PFSK-1 (cell line): ENCODE data around the gene EVX1.

Source experiments
- FOXP2 ChIP-seq: optimal IDR thresholded peaks from 2 replicates; pipeline ENCODE3; 2011; ENCODE audit warnings: borderline replicate concordance, control low read depth, inconsistent platforms; ENCODE audit not compliant: insufficient read depth; ENCODE audit errors: extremely low read length, extremely low read depth
- POLR2AphosphoS5 ChIP-seq: IDR thresholded peaks from 2 replicates; pipeline ENCODE4 v1.6.1; 2012; ENCODE audit warnings: low read depth, mild to moderate bottlenecking, control low read depth, low read length, moderate library complexity
- SIN3A ChIP-seq: IDR thresholded peaks from 2 replicates; pipeline ENCODE4 v1.6.1; 2012; ENCODE audit warnings: mild to moderate bottlenecking, low read length, moderate library complexity, borderline replicate concordance; ENCODE audit not compliant: insufficient read depth
- TAF1 ChIP-seq: IDR thresholded peaks from 2 replicates; pipeline ENCODE4 v1.6.1; 2012; ENCODE audit warnings: low read length, control low read depth, borderline replicate concordance; ENCODE audit not compliant: insufficient read depth
- TF ChIP-seq, protein P1 (sequence below), 2 experiments: IDR thresholded peaks; 2 replicates each; pipeline versions ENCODE4 v1.6.1 to v1.8.0; 2011 to 2012; ENCODE audit warnings: low read depth in 2 of 2, low read length in 2 of 2, control low read depth in 1 of 2, inconsistent platforms in 1 of 2, mild to moderate bottlenecking in 1 of 2, moderate library complexity in 1 of 2; ENCODE audit not compliant: insufficient read depth in 1 of 2

EVX1 gene

DNA sequence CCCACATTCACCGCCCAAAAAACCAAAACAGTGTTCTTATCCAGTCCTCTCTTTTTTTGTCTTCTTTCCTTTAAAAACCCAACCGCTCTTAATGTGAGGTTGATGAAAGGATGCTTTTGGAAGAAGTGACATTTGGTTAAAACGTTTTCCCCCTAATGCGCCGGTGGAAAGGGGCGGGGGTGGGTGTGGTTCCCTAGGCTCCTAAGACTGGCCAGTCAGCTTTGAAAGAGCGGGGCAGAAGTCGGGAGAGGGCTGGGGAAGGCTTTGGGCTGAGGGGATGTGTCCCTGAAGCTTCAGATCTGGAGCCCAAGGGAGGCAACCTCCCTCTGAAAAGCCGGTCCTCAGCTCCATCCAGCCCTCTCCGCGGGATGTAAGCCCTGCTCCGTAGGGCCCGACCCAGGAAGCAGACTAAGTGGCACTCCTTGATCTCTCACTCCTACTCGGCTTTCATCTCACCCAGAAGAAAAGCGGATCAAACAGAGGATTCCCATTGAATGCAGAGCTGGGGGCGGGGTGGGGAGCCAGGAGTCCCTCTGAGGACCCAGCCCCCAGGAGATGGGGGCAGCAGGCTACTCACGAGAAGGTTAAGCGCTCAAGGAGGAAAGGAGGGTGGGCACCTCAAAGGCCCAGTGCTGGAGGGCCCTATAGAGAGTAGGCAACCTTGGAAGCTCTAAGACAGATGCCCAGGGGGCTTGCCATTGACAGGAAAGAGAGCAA is 2.4 kb upstream of the EVX1 start:
- no peak for TF ChIP-seq FOXP2
- TF ChIP-seq POLR2AphosphoS5 = no peak
- TF ChIP-seq TAF1 = no peak
- TF ChIP-seq, protein P1, sequence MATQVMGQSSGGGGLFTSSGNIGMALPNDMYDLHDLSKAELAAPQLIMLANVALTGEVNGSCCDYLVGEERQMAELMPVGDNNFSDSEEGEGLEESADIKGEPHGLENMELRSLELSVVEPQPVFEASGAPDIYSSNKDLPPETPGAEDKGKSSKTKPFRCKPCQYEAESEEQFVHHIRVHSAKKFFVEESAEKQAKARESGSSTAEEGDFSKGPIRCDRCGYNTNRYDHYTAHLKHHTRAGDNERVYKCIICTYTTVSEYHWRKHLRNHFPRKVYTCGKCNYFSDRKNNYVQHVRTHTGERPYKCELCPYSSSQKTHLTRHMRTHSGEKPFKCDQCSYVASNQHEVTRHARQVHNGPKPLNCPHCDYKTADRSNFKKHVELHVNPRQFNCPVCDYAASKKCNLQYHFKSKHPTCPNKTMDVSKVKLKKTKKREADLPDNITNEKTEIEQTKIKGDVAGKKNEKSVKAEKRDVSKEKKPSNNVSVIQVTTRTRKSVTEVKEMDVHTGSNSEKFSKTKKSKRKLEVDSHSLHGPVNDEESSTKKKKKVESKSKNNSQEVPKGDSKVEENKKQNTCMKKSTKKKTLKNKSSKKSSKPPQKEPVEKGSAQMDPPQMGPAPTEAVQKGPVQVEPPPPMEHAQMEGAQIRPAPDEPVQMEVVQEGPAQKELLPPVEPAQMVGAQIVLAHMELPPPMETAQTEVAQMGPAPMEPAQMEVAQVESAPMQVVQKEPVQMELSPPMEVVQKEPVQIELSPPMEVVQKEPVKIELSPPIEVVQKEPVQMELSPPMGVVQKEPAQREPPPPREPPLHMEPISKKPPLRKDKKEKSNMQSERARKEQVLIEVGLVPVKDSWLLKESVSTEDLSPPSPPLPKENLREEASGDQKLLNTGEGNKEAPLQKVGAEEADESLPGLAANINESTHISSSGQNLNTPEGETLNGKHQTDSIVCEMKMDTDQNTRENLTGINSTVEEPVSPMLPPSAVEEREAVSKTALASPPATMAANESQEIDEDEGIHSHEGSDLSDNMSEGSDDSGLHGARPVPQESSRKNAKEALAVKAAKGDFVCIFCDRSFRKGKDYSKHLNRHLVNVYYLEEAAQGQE (IDR thresholded peaks at IDR 0.05; ENCODE audit: insufficient read depth in 1 of 2, low read depth in 2 of 2, low read length in 2 of 2) = no peak
- no peak for TF ChIP-seq SIN3A

DNA sequence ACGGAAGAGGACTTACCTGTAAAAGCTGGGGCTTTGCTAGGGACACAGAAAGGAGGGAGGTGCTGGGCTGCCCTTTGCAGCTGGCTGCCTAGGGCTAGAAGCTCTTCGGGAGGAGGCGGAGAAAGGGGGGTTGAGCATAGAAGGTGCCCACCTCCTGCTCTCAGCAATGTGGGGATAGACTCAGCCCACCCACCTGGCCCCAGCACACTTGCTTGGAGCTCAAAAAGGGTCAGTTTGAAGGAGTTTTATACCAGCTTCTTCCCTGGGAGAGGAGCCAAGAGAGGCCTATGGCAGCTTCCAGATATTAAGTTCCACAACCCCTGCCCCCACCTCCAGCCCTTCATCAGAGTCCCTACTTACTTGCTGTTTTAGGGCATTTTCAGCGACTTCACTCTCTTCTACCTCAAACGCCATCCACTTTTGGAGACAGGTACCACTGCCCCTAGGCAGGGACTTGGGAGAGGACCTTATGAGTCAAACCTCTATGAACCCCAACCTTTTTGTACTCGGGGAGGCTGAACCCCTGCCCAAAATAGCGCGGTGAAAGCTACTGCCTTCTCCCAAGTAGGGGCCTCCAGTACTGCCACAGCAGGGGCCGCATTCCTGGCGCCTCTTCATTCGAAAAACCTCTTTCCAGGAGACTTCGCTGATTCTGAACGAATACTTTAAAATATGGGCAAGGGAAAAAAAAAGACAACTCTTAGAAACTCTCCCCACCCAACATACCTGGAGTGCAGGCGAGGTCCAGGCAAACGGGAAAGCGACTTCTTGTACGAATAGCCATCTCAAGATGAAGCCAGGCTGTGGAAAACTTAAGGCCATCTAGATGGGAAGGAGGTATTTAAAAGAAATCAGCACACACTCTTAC is 1.2 kb upstream of the EVX1 start:
- TF ChIP-seq TAF1 = no peak
- no peak for TF ChIP-seq SIN3A
- no peak for TF ChIP-seq POLR2AphosphoS5
- no peak for TF ChIP-seq FOXP2
- TF ChIP-seq, protein P1 (IDR thresholded peaks at IDR 0.05; ENCODE audit: insufficient read depth in 1 of 2, low read depth in 2 of 2, low read length in 2 of 2) = no peak

DNA sequence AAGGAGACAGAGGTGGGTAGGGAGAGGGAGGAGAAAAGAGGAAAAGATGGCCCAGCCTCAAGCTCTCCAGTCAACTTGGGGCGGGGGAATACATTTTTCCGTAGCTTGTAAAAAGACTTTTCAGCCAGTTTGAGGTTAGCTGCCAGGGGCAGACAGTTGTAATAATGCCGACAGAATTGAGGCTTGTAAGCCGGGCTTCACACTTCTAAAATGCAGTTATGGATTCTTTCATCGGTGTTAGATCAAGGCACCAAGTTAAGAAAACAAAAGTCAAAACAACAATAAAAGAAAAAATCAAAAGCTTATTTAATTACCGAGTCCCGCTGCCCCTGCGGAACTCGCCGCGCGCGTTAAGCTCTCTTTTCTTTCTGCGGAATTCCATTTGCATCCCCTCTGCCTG is 448 bp upstream of the EVX1 start:
- TF ChIP-seq SIN3A = no peak
- TF ChIP-seq, protein P1 (IDR thresholded peaks at IDR 0.05; ENCODE audit: insufficient read depth in 1 of 2, low read depth in 2 of 2, low read length in 2 of 2) = no peak
- no peak for TF ChIP-seq POLR2AphosphoS5
- no peak for TF ChIP-seq TAF1
- no peak for TF ChIP-seq FOXP2

DNA sequence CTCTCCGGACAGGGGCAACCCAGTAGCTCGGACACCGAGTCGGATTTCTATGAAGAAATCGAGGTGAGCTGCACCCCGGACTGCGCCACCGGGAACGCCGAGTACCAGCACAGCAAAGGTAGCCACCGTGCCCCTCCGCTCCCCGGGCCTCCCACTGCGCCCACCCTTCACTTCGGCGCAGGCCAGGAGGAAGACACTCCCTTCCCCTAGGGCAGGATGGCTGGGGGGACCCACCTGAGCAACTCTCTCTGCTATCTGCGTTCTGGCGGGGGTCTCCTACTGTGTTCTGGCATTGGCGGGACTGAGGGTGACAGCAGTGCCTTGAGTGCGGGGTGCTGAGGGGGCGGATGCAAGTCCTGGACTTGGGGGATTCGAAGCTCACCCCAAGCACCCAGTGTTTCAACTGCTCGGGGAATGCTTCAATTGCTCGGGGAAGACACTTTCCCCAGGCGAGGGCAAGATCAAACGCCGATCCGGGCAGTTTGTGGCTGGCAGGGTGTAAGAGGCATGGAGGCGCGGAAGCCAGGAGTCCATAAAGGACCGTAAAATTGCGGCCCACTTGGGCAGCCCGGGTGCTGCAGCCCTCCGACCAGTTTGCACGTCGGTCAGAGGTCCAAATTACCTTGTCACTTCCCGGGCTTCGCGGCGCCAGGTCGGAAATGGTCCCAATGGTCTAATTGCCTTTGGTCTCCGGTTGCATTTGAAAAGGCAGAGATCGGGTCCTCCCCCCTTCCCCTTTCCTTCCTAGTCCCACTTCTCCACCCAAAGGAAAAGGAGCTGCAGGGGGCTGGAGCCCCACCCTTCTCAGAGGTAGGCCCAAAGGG is 950 bp downstream of the EVX1 start:
- no peak for TF ChIP-seq TAF1
- TF ChIP-seq FOXP2 = no peak
- no peak for TF ChIP-seq POLR2AphosphoS5
- no peak for TF ChIP-seq SIN3A
- TF ChIP-seq, protein P1 (IDR thresholded peaks at IDR 0.05; ENCODE audit: insufficient read depth in 1 of 2, low read depth in 2 of 2, low read length in 2 of 2) = no peak
